Activated effector memory CD4-positive, alpha-beta T cell treated with anti-CD3 and anti-CD28 coated beads, Interleukin-2, amount 50 U/mL, for 16 hours (primary cell): ENCODE data around the gene TMEM150C.

Source experiments
- DNase-seq: peaks from one replicate; pipeline ENCODE4 v3.0.0-alpha.2; 2020

Gene TMEM150C

DNA sequence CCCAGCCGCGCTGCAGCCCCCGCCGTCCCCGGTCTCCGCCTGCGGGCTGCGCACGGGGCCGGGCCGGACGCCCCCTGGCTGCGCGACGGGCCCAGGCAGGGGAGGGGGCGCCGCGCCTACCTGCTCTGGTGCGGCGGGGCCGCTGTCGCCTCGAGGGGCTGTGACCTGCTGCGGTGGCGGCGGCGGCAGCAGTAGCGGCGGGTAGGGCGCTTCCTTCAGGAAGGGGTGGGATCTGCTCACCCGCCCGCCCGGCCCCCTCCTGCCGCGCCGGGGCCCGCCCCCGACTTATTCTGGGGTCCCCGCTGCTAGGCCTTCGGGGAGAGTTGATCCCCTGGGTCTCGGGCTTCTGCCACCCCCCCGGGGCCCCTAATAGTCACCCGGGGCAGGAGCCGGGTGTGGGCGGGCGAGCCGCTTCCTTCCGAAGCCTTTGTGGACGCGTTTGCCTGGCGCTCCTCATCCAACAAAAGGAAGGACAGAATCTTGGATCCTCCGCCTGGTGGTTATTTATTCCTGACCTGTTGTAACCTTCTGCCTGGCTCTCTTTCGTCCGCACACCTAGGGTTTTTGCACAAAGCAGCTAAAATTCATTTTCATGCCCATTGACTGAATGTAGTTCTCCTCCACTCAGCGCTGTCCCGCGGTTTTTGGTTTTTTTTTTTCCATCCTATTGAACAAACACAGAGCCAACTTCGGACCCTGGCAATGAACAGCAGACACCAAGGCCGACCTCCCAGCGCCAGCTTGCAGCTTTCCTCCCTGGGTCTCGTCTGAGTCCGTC is at the start of gene TMEM150C:
TSS of gene TMEM150C (minus strand) at position 203 of the 778 bp plus-strand sequence. CDS start 57,331 bp downstream, outside the sequence.
- DNase-seq: no peak

DNA sequence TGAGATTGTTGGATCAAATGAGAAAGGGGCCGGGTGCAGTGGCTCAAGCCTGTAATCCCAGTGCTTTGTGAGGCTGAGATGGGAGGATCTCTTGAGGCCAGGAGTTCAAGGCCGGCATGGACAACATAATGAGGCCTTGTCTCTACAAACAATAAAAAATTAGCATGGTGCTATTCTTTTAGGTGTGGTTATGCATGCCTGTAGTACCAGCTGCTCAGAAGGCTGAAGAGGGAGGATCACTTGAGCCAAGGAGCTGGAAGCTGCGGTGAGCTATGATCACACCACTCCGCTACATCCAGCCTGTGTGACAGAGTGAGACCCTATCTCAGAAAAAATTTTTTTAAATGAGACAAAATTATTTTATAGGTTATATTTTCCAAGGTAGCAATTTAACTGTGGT is 49.7 kb upstream of the TMEM150C start:
- DNase-seq: no peak

DNA sequence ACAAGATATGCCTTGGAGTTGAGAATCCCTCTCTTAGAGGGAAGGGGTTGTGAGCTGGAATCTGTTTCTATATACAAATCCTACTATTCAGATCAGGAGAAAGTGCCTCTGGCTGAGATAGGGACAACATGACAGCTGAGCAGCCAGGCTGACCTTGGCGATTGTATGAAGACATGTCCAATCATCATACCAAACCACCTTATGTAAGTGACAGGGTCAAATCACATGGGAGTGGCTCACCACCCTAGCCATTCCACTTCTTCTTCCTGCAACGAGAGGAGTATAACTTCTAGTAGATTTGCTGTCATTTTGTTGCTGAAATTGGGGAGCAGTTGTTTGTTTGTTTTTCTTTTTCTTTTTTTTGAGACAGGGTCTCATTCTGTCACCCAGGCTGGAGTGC is 48.3 kb upstream of the TMEM150C start:
- no peak for DNase-seq

DNA sequence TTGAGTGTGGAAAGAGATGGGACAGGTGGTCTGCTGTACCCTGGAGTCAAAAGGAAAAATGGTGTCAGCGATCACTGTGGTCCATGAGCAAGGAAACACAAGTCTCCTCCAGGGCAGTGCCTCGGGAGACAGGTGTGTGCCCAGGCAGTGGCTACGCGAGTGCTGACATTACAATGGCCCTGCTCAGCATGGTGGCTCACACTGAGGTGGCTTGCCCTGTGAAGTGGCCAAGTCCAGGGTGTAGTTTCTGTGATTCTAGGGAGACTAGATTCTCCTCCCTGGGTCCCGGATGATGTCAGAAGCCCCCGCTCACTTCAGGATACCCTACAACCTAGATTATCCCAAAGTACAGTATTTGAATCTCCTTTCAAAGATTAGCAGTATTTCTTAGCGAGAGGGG is 44.8 kb upstream of the TMEM150C start:
- no peak for DNase-seq

DNA sequence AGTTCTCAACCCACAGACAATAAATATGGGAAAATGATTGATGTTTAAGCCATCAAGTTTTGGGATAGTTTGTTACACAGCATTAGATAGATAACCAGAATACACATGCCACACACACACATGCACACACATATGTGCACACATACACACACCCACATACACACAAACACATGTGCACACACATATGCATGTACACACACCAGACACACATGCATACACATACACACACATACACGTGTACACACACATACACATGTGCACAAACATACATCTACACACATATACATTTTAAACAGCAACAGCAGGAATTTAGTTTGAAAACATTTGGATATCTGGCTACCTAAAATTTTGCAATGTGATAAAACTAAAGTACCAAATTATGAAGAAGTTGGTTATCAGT is 42.7 kb upstream of the TMEM150C start:
- no peak for DNase-seq

DNA sequence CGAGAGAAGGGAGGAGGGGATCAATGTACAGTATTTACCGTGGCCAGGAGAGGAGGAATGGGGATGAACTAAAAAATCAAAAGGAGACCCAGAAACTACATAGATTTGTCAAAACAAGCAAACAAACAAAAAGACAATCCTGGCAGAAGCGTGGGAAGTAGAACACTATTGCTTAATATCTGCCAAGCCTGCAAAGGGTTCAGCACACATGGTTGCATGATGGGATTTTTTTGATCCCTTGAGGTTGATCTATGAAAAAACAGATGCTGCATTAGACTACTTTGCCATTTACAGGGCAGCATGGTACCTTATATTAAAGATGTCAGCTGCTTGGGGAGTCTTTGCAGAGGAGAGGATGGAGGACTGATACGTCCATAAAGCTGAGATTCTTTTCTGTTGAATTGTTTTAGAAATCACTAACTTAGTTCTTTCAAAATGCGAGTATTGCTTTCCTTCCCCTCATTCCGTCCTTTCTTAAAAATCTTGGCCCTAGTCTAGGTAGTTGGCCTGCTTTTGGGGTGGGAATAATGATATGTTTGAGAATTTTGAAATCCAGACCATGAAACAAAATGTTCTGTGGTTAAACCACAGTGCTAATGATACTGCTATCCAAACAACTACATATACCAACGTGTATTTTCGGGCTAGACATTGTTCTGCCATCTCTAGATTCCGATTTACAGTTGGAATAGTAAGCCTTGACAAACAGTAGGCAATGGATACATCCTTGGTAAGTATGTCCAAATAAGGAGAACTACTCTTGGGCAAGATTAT is 39.6 kb upstream of the TMEM150C start:
- DNase-seq: no peak

DNA sequence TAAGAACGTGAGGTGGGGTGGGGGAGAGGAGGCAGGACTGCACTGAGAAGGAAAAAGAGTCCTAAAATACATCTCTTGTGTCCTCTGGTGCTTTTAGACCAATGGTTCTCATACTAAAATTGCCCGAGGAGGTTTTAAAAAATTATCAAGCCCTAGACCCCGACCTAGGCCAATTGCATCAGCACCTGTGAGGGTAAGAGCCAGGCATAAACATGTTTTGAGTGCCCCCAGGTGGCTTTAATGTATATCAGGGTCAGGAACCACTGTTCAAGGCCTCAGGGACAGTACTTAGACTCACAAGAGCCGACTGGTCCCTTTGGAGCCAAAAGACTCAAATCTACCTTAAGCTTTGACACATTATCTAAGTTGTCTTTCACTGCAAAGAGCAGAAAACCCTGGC is 37.5 kb upstream of the TMEM150C start:
- no peak for DNase-seq

DNA sequence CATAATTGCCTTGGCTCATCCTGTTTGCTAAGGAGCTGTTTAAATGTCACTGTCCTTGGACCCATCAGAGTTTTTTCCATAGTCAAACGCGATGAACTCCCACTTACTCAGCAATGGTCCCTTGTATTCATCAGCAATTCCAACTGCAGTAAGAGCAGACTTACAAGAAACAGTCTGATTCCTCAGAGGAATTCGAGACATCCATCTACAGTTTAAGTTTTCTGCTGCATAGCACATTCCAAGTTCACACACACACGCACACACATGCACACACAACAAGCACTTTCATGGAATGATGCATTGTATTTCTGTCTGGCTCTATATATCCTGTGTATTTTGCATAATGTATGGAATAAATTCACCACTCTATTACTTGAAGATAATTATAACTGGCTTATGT is 32.7 kb upstream of the TMEM150C start:
- DNase-seq: no peak

DNA sequence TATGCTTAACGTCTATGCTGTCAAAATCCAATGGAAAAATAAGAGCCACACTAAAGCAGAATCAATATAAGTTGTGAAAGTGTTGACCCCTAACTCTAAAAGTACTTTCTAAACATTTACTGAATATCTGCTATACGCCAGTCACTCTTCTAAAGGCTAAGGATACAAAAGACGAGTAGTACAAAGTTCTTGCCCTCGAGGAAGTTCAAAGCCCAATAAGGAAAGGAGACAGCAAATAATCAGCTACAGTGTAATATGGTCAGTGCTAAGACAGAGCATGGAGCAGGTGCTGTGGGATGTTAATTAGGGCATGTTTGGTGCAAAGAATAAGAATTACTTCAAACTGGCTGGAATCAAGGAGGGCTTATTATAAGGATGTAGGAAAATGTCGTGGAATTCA is 31.6 kb upstream of the TMEM150C start:
- DNase-seq: no peak

DNA sequence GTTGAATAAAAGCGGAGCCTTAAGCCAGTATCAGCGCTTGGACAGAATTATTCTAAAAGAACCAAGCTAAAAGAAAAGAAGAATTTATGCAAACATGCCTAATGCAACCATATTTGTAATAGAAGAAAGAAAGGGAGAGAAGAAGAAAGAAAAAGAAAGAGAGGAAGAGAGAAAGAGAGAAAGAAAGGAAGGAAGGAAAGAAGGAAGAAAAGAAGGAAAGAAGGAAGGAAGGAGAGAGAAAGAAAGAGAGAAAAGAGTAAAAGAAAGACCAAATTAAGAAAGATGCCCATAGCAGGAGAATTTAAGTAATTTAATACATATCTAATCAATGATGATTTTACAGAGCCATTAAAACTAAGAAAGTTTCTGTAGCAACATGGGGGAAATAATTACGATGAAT is 30.9 kb upstream of the TMEM150C start:
- DNase-seq: no peak

DNA sequence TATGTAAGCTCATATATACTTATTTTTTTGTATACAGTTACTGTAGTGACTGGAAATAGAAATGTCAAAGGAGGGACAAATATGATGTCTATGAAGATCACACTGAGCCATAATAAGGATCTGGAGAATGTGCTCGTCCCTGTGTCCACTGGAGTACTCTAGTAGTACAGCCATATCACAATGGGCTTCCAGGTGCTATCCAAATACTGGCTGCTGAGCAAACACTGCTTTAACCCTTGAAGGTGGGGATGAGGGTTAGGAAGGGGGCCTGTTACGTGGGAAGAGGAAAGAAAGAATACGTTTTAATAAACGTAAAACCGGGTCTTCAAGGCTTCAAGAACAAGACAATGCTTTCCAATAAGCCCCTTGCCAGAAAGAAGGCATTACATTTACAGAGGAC is 29.8 kb upstream of the TMEM150C start:
- DNase-seq: no peak

DNA sequence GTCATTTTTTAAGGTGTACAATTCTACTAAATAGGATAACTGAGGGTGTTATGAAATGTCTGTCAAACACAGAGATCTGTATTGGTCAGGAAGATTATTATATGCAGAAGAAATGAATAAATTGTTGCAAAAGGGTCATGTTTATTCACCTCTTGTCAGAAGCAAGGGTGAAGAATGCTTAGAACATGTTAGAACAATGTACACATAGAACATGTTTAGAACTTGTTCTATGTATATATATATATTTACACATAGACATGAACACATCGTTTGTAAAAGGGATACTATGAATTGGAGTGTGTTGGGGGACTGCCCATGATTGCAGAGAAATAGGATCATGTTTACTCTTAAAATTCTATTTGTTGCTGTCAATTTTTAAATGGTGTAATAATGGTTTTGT is 28.0 kb upstream of the TMEM150C start:
- DNase-seq: no peak

DNA sequence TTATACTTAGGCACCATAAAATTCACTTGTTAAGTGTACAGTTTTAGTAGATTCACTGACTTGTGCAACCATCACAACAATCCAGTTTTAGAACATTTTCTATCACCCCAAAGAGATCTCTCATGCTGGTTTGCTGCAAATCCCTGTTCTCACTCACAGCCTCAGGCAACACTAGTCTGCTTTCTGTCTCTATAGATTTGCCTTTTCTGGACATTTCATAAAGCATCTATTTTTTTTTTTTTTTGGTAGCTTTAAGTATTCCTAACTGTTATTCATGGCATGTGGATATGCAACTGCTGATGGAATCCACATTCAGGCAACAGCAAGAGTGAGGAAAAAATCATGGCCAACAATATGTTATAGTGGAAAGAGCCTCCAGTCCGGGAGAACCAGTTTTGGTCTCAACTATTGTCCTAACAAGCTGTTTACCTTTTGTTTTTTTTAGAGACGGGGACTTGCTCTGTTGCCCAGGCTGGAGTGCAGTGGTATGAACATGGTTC is 27.0 kb upstream of the TMEM150C start:
- DNase-seq: no peak

DNA sequence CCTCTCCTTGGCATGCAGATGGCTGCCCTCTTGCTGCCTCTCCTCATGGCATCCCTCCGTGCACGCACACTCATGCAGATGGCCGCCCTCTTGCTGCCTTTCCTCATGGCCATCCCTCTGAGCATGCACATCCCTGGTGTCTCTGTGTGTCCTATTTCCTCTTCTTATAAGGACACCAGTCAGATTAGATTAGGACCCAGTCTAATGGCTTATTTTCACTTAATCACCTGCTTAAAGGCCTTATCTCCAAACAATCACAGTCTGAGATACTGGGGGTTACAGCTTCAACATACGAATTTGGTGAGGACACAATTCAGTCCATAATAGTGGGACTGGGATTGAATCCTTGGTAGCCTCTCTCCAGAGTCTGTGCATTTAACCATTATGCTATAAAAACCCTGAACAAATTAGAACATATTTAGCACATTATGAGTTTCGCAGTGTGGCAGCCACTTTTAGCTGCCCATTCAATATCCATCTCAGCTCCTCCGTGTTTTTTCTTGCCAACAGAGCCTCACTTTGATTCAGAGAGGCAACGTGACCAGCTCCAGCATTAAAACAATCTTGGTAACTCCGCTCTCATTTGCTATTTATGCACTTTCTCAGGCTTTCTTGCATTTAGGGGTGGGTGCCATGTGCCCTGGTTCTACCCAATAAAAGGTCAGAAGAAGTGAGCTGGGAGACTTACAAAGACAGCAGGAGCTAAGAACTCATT is 26.2 kb upstream of the TMEM150C start:
- no peak for DNase-seq

DNA sequence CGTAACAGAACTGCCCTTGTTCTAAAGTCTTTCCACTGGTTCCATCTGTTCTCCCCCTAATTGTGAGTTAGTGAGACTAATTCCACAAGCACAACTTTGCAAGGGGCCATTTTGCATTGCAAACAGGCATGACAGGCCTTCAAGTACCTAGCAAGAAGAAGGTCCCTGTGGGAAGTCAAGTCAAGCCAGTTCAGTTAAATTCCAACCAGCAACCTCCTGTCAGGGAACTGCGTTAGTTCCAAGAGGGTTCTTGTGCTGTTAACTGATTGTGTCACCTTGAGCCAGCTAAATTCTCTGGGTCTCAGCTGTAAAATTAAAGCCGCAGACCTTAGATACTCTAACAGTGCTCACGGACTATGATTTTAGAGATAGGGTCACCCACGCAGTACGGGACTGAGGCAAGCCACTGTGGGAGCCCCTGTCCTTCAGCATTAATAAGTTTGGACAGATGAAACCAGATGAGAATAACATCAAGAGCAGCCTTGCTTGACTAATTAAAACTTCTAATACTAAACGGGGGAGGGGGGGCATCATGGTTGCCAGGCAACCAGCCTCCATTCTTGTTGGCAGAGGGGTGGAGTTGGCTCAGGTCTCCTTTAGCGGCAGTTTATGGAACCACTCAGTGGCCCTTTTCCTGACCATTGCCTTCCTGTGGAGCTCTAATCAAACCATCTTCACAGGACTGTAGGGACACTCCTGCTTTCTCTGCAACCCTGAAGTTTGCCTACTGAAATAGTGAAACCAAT is 24.1 kb upstream of the TMEM150C start:
- no peak for DNase-seq

DNA sequence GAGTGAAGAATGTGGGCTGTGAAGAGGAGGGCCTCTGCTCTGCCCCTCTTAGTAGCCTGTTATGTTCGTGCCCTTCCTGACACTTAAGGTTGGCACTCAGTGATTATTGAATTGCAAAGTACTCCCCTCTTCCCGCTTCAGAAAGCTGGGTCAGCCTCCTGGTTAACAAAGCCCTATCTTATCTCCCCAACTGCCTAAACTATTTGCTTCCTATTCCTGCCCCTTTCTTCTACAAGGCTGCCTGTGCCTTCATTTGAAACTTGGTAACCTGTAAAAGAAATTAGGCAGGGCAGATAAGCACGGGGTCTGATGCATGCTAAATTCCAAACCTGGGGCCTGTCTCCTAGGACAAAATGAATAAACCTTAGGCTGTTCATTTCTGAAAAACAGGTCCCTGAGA is 23.1 kb upstream of the TMEM150C start:
- DNase-seq: no peak

DNA sequence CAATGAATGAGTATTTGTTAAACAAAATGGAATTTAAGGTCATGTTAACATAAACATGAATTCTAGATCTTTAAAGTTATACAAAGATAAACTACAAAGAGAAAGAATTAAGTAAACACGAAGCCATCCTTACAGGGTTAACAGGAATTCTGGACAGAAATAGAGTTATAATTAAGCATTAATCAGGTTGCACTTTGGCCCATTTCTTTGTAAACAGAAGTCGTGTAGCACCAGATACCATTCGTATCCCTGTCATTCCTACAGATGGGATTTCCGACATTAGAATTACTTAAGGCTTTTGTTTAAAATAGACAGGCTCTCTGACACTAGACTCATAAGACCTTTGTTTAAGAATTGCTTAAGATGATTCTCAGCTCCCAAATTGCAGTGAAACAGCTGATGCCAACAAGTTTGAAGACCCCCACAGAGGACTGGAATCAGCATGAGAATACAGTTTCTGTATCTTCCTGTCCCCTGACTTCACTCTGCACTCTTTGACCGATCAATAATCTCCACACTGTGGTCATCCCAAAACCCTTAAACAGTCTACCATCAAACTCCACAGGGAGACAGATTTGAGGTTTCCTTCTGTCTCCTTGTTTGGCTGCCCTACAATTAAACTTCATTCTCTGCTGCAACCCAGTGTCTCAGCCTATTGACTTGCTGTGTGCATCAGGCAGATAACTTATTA is 22.3 kb upstream of the TMEM150C start:
- DNase-seq: no peak

DNA sequence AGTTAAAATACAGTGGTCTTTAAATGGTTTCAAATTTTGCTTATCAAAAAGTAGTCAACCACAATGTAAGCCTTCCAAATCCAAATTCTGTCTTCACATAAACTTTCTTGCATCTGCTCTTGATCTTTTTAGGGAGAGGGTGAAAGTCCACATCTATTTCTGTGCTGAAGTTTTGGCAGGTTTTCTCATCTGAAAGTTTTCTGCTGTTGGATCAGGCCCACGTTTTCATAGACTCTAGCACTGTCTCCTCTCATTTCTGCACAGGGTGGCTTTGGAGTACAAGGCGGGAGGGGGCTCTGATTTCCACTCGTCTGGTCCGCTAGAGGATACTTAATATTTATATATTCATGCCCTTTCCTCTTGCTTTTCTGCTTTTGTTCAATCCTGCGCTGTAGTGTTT is 18.1 kb upstream of the TMEM150C start:
- DNase-seq: no peak

DNA sequence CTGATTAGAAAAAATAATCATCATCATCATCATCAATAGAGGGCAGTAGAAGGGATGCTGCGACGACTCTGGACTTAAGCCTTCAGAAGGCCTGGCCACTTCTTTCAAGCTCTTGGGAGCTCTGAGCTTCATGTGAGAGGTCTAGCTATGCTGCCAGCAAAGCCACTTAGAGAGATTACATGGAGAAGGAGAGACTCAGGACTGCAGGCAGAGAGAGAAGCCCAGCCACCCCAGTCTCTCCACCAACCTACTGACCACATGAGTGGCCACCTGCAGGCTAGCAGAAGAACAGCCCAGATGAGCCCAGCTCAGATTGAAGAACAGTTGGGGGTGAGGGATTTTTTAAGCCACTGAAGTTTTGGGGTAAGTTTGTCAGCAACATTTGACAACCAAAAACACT is 17.1 kb upstream of the TMEM150C start:
- no peak for DNase-seq

DNA sequence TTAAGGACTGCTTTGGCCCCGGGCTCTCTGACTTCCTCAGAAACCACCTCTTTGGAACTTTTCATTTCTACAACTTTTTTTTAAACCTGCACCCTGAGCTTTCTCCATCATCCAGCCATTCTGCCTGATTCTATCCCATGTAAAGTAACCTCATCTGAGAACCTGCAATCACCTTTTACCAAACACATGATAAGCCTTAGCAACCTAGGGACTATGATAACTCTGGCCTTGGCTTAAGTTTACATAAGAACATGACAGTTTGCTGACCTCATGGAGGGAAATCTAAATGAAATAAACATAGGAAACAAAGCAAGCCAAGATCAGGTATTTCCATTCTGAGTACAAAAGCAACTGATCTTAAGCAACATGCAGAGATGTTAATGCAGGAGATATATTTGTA is 15.7 kb upstream of the TMEM150C start:
- no peak for DNase-seq

DNA sequence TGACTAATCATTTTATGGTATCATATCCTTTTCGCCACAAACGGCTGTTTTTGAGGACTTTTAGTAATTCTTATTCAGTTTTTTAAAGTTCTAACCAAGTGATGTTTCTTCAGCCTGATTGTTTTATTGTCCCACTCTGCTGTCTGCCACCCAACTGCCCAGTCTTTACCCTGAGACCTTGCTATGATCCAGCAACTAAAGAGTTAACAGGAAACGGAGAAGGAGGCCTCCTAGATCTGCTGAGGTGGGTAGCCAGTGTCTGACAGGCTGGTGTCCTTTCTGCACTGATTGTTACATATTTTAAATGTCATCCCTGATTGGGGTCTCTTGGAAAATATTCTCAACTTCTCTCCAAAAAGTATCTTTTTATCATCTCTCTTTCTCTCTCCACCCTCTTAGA is 7.9 kb upstream of the TMEM150C start:
- DNase-seq: no peak

DNA sequence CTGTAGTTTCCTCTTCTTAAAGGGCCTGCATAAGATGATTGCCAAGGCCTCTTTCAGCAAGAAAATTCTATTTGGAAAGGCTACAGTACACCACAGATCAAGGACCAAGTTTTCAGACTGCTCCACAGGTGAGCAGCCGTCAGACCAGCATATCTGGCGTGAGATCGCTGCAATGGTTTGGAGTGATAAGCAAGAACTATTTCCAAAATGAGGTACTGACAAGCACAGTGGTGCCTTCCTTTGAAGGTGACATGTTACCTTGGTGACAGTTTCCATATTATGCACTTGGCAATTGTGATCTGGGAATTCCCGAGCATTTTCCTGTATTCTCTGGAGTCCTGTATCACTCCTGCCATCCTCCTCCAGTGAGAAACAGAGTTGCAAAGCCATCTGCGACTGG is 7.3 kb upstream of the TMEM150C start:
- no peak for DNase-seq
